GM19035 (cell line): ENCODE results near the gene EGFL7.

ENCODE experiments used
- ATAC-seq: cut with Tn5 transposase; IDR thresholded peaks from one replicate; pipeline ENCODE4 v1.9.1; 2021; ENCODE audit not compliant: unreplicated experiment

The EGFL7 gene

DNA sequence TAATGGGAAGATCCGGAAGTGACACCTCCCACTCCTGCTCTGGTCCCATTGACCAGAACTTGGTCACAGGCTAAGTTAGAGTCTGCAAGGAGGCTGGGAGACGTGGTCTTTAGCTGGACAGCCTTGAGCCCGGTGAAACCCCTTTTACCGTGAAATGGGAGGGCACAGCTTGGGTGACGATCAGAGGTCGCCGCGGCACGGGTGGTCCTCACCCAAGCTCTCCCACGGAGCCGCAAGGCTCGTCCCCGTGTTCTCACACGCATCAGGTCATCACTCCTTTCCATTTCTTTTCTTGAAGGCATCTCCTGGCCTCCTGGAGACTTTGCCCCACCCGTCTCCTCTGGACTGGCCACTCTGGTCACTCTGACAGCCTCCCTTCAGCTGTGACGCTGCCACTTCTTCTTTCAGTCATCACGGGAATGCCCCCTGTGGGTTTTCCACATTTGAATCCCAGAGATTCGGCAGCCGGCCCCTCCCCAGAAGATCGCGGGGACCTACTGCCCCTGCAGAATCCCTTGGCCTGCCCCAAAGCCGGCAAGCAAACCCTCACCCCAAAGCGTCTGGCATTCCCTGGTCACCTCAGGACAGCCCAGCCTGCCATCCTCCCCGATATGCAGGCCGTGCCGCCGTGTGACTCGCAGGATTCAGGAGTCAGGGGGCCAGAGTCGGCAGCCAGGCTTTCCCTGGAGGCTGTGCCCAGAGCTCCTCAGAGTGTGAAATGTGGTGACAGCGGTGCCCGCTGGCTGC, 18.9 kb upstream of the EGFL7 start:
- no peak for ATAC-seq

DNA sequence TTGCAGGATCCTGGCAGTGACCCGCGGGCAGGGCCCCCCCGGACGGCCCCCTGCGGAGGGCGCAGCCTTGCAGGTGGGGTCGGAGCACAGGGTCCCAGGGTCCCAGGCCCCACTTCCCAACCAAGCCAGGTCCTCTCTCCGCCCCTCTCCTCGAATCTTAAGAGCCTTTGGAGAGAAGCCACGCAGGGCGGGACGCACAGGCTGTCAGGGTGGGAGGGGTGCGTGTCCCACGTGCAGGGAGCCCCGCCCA, 18.4 kb upstream of the EGFL7 start:
- no peak for ATAC-seq

- no peak for ATAC-seq
Measured at GRCh38 chr9:136644593-136645351, 17.9 kb upstream of the EGFL7 start.

- no peak for ATAC-seq
Measured at GRCh38 chr9:136645352-136645902, 17.3 kb upstream of the EGFL7 start.

- no peak for ATAC-seq
Measured at GRCh38 chr9:136645903-136646754, 16.6 kb upstream of the EGFL7 start.

GRCh38 chr9:136646827-136647711, 15.6 kb upstream of the EGFL7 start:
- ATAC-seq: no peak

GRCh38 chr9:136648751-136649150, 14.0 kb upstream of the EGFL7 start:
- ATAC-seq: no peak

DNA sequence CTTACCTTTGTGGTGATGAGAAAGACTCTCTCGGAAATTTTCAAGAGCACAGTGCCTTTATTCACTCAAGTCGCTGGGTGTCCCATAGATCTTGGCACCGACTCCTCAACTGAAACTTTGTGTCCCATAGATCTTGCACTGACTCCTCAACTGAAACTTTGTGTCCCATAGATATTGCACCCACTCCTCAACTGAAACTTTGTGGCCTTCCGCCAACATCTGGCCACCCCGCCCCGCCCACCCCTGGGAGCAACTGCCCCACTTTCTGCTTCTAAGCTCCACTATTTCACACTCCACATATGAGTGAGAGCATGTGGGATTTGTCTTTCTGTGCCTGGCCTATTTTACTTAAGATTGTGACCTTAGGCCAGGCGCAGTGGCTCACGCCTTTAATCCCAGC, 12.7 kb upstream of the EGFL7 start:
- no peak for ATAC-seq

DNA sequence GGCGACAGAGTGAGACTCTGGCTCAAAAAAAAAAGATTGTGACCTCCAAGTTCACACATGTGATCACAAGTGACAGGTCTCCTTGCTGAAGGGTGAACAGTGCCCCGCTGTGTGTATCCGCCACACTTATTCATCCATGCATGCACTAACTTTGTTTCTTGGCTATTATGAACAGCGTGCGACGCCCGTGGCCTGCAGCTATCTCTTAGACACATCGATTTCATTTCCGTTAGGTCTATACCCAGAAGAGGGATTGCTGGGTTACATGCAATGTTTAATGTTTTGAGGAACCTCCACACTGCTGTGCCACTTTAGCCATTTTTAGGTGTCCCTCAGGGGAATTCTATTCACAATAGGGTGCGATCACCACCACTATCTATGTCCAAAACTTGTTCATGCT, 12.1 kb upstream of the EGFL7 start:
- no peak for ATAC-seq

DNA sequence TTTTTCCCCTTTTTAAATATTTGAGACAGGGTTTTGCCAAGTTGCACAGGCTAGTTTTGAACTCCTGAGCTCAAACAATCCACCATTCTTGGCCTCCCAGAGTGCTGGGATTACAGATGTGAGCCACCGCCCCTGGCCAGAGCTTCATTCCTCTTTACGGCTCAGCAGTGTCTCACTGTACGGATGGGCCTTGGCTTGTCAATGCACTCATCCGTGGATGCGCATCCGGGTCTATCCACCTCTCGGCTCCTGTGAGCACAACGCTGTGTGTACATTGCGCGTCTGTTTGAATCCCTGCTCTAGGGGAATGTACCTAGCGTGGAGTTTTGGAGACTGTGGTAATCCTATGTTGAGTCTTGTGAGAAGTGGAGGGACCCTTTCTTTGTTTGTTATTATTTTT, 10.9 kb upstream of the EGFL7 start:
- ATAC-seq: no peak

- ATAC-seq: no peak
Measured at GRCh38 chr9:136653323-136654079, 9.2 kb upstream of the EGFL7 start.

- no peak for ATAC-seq
Measured at GRCh38 chr9:136654820-136655535, 7.7 kb upstream of the EGFL7 start.

- no peak for ATAC-seq
Measured at GRCh38 chr9:136655536-136656182, 7.1 kb upstream of the EGFL7 start.

- no peak for ATAC-seq
Measured at GRCh38 chr9:136656183-136656738, 6.5 kb upstream of the EGFL7 start.

- ATAC-seq: no peak
Measured at GRCh38 chr9:136656795-136657611, 5.7 kb upstream of the EGFL7 start.

- ATAC-seq: no peak
Measured at GRCh38 chr9:136657974-136658848, 4.5 kb upstream of the EGFL7 start.
